Panc1 (cell line): ENCODE data around the gene LSM12.

Source experiments
- CTCF ChIP-seq: fragments of 450-650 bp; IDR thresholded peaks from 2 replicates; pipeline ENCODE4 v1.5.1; 2017; ENCODE audit warnings: mild to moderate bottlenecking
- POLR2AphosphoS5 ChIP-seq: IDR thresholded peaks from 2 replicates; pipeline ENCODE4 v1.6.1; 2012; ENCODE audit warnings: mild to moderate bottlenecking, low read depth, low read length, moderate library complexity
- REST ChIP-seq, 2 experiments: IDR thresholded peaks; 2 replicates each; pipeline ENCODE4 v1.6.1; 2011 to 2012; ENCODE audit warnings: low read depth in 2 of 2, control low read depth in 1 of 2, low read length in 1 of 2, mild to moderate bottlenecking in 1 of 2, moderate library complexity in 1 of 2; ENCODE audit not compliant: insufficient read depth in 1 of 2
- TCF7L2 ChIP-seq: IDR thresholded peaks from 2 replicates; pipeline ENCODE4 v1.6.1; 2011; ENCODE audit warnings: mild to moderate bottlenecking, low read depth, low read length, inconsistent platforms

GRCh38 chr17:44113382-44113781 is 46.9 kb upstream of the LSM12 start:
- TF ChIP-seq CTCF, result no peak
- no peak for TF ChIP-seq POLR2AphosphoS5
- no peak for TF ChIP-seq REST (IDR thresholded peaks at IDR 0.05; ENCODE audit: insufficient read depth in 1 of 2, low read depth in 2 of 2, low read length in 1 of 2)
- no peak for TF ChIP-seq TCF7L2
